T-helper 17 cell (primary cell): ENCODE results near the gene PKDREJ. TPM values are rescaled to one million over a fixed set of nuclear protein-coding genes. Genes with fewer than 3 reads are reported as not detected.

ENCODE experiments used
- ATAC-seq: fragments of 150-1000 bp; cut with Tn5 transposase; 2 replicates; pipeline ENCODE4 v1.10.0; 2021; ENCODE audit warnings: mild to moderate bottlenecking, moderate library complexity
- DNase-seq, 3 donors: peaks; one replicate each; pipeline versions ENCODE4 v3.0.0 to v3.0.0-alpha.2; 2020 to 2021
- H3K9me3 ChIP-seq: one replicate; pipeline ENCODE4 v1.7.0; 2013; ENCODE audit warnings: low read length, mild to moderate bottlenecking; ENCODE audit not compliant: control insufficient read depth, poor library complexity, severe bottlenecking
- H3K27ac Mint-ChIP-seq: one replicate; pipeline ENCODE4 v1.8.0; 2022; ENCODE audit warnings: mild to moderate bottlenecking, moderate library complexity, mixed read lengths
- H3K27me3 Mint-ChIP-seq: one replicate; pipeline ENCODE4 v1.8.0; 2022; ENCODE audit warnings: mixed read lengths
- H3K36me3 Mint-ChIP-seq: one replicate; pipeline ENCODE4 v1.8.0; 2022; ENCODE audit warnings: low read depth, mixed read lengths
- H3K4me1 Mint-ChIP-seq: one replicate; pipeline ENCODE4 v1.8.0; 2022; ENCODE audit warnings: mild to moderate bottlenecking, mixed read lengths
- H3K4me3 Mint-ChIP-seq: one replicate; pipeline ENCODE4 v1.8.0; 2022; ENCODE audit warnings: mild to moderate bottlenecking, moderate library complexity, mixed read lengths
- total RNA-seq, 4 donors: library from RNA in 2 of 4; stranded (reverse) in 2 of 4; gene quantifications; one replicate each; pipeline ENCODE4 v1.2.3 and lab custom pipeline; 2022 to 2026

PKDREJ gene
- total RNA-seq, 2 donors from 2014 or later, result not detected

- Mint-ChIP-seq H3K4me3 (no peak overlapping the region), H3K27ac (peak overlapping the region; percentile 51), H3K36me3 (peaks cover 2% of the 10 kb centered on the region), H3K27me3 (no peaks in the 10 kb centered on the region), H3K4me1 (peaks cover 2% of the 10 kb centered on the region)
- ATAC-seq (peak; percentile 23), DNase-seq (no peak)
- no peaks in the 10 kb centered on the region for H3K9me3 ChIP-seq
These were observed 18.0 kb upstream of the PKDREJ start for GRCh38 chr22:46280999-46281623.

GRCh38 chr22:46280063-46280817 is 17.1 kb upstream of the PKDREJ start:
- Mint-ChIP-seq H3K4me3 (no peak overlapping the region), H3K27me3 (no peaks in the 10 kb centered on the region), H3K4me1 (peaks cover 2% of the 10 kb centered on the region), H3K36me3 (peaks cover 8% of the 10 kb centered on the region), H3K27ac (peak overlapping the region; percentile 51)
- H3K9me3 ChIP-seq, result no peaks in the 10 kb centered on the region
- DNase-seq (no peak), ATAC-seq (no peak)

- Mint-ChIP-seq H3K27ac (no peak overlapping the region), H3K36me3 (peaks cover 8% of the 10 kb centered on the region), H3K27me3 (no peaks in the 10 kb centered on the region), H3K4me1 (peaks cover 2% of the 10 kb centered on the region), H3K4me3 (no peak overlapping the region)
- DNase-seq, result no peak
- no peak for ATAC-seq
- H3K9me3 ChIP-seq, result no peaks in the 10 kb centered on the region
These were observed 15.8 kb upstream of the PKDREJ start for GRCh38 chr22:46278656-46279645.

GRCh38 chr22:46276563-46276962 is 13.4 kb upstream of the PKDREJ start:
- ATAC-seq (no peak), DNase-seq (no peak)
- H3K4me1 Mint-ChIP-seq, result peaks cover 2% of the 10 kb centered on the region
- no peaks in the 10 kb centered on the region for H3K27me3 Mint-ChIP-seq
- H3K4me3 Mint-ChIP-seq, result no peak overlapping the region
- peaks cover 6% of the 10 kb centered on the region for H3K36me3 Mint-ChIP-seq
- H3K27ac Mint-ChIP-seq, result no peak overlapping the region
- no peaks in the 10 kb centered on the region for H3K9me3 ChIP-seq

DNA sequence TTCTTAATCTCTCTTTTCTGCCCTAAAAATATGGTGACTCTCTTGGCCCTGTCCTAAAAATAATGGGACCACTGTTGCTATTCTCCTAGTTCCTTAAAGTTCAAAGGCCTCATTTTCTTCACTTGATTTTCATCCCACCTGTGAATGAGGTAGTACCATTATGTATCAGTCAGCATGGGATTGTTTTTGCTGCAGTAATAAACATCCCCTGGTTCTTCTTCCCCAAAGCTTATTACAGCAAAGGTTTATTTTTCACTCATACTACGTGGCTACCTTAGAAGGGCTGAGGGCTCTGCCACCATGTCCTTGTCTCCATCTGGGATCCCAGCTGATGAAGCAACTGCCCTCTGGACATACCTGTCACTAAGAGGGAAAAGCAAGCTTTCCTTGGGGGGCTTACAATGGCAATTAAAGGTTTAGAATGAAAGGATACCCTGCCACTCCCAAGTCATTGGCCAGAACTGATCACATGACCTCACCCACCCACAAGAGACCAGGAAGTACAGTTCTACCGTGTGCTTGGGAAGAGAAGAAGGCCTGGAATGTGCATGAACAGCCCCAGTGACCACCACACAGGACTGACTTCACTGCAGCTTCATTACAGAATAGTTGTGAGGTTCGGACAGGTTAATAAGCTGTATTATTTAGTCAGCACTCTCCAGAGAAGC is 12.4 kb upstream of the PKDREJ start:
- ATAC-seq (no peak), DNase-seq (no peak)
- Mint-ChIP-seq H3K4me1 (peaks cover 4% of the 10 kb centered on the region), H3K27me3 (no peaks in the 10 kb centered on the region), H3K36me3 (peaks cover 6% of the 10 kb centered on the region), H3K27ac (no peak overlapping the region), H3K4me3 (no peak overlapping the region)
- no peaks in the 10 kb centered on the region for H3K9me3 ChIP-seq

DNA sequence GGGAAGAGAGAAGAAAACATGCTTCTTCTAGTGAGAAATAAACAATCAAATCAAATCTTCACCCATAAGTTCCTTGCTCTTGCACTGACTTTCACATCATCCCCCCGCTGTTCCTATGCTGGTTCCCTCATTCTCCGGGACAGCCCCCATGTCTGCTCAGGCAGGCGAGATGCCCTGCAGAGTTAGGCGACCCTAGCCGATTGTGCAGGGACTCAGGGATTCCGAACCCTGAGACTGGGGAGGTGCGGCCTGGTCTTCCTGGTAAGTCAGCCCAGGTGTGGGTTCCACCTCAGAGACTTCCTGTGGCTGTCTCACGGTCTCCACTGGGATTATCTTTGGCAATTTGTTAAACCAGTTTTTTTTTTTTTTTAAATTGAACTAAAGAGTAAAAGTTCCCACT is 11.2 kb upstream of the PKDREJ start:
- Mint-ChIP-seq H3K4me1 (peaks cover 6% of the 10 kb centered on the region), H3K36me3 (peaks cover 6% of the 10 kb centered on the region), H3K27ac (no peak overlapping the region), H3K27me3 (no peaks in the 10 kb centered on the region), H3K4me3 (no peak overlapping the region)
- DNase-seq (no peak), ATAC-seq (no peak)
- no peaks in the 10 kb centered on the region for H3K9me3 ChIP-seq

DNA sequence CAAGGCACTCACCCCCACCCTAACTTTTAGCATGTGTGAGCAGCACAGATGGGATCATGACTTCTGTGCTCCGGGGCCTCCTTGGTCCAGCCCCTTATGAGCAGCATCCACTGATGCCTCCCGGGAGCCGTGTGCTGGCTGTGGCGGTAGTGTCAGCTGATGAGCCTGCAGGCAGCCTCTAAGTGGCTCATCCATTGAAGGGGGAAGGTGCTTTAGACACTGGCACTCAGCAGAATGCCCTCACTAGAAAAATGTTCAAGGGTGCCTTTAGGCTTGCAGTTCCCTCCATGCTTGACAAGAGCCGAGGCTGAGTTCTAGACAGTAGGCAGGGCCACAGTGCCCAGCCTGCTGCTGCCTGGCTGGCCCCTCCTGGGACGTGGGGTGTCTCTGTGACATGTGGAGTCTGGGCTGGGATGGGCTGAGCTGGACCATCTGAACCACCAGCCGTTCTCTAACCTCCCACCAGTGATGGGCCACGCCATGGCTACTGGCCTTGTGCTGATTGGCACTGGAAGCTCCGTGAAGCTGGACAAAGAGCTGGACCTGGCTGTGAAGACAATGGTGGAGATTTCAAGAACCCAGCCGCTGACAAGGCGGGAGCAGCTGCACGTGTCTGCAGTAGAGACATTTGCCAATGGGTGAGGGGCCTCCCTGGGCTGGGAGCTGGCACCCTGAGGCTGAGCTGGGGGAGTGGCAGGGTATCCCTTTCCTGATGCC is 10.4 kb upstream of the PKDREJ start:
- Mint-ChIP-seq H3K27me3 (no peaks in the 10 kb centered on the region), H3K27ac (no peak overlapping the region), H3K4me1 (peaks cover 6% of the 10 kb centered on the region), H3K36me3 (peaks cover 6% of the 10 kb centered on the region), H3K4me3 (no peak overlapping the region)
- DNase-seq, result no peak
- no peak for ATAC-seq
- H3K9me3 ChIP-seq, result no peaks in the 10 kb centered on the region

GRCh38 chr22:46272762-46273431 is 9.8 kb upstream of the PKDREJ start:
- Mint-ChIP-seq H3K4me3 (no peak overlapping the region), H3K36me3 (peaks cover 6% of the 10 kb centered on the region), H3K27ac (no peak overlapping the region), H3K27me3 (no peaks in the 10 kb centered on the region), H3K4me1 (peaks cover 10% of the 10 kb centered on the region)
- no peaks in the 10 kb centered on the region for H3K9me3 ChIP-seq
- DNase-seq (no peak), ATAC-seq (no peak)

DNA sequence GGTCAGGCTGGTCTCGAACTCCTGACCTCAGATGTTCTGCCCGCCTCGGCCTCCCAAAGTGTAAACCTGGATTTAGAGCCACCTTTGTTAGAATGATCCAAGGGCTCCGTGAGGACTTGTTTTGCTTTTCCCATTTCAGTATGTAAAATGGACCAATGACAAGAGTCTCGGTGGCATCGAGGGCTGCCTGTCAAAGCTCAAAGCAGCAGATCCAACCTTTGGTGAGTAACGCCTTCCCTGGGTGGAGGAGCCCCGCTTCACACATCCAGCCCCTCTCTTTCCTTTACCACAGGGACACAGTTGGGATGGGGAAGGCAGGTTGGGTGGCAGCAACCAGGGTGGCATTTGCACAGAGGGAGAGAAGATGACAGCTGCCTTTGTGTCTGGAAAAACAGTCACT is 9.1 kb upstream of the PKDREJ start:
- ATAC-seq (no peak), DNase-seq (no peak)
- Mint-ChIP-seq H3K4me3 (no peak overlapping the region), H3K27ac (no peak overlapping the region), H3K27me3 (no peaks in the 10 kb centered on the region), H3K36me3 (peaks cover 6% of the 10 kb centered on the region), H3K4me1 (peaks cover 15% of the 10 kb centered on the region)
- H3K9me3 ChIP-seq, result no peaks in the 10 kb centered on the region

DNA sequence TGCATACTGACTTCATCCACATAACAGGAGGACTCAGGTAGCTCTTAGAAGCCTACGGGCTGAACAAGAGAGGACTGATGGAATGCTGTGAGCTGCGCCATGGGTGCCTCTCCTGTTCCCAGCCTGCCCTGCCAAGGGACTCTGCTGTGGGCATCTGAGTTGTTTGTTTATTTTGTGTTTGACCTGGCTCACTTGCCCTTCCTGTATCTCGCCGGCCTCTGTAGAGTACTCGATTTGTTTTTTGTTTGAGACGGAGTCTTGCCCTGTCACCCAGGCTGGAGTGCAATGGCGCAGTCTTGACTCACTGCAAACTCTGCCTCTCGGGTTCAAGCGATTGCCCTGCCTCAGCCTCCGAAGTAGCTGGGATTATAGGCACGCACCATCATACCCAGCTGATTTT is 6.4 kb upstream of the PKDREJ start:
- Mint-ChIP-seq H3K27ac (no peak overlapping the region), H3K27me3 (peaks cover 18% of the 10 kb centered on the region), H3K36me3 (no peaks in the 10 kb centered on the region), H3K4me1 (peaks cover 17% of the 10 kb centered on the region), H3K4me3 (no peak overlapping the region)
- H3K9me3 ChIP-seq, result no peaks in the 10 kb centered on the region
- no peak for DNase-seq
- ATAC-seq, result no peak

DNA sequence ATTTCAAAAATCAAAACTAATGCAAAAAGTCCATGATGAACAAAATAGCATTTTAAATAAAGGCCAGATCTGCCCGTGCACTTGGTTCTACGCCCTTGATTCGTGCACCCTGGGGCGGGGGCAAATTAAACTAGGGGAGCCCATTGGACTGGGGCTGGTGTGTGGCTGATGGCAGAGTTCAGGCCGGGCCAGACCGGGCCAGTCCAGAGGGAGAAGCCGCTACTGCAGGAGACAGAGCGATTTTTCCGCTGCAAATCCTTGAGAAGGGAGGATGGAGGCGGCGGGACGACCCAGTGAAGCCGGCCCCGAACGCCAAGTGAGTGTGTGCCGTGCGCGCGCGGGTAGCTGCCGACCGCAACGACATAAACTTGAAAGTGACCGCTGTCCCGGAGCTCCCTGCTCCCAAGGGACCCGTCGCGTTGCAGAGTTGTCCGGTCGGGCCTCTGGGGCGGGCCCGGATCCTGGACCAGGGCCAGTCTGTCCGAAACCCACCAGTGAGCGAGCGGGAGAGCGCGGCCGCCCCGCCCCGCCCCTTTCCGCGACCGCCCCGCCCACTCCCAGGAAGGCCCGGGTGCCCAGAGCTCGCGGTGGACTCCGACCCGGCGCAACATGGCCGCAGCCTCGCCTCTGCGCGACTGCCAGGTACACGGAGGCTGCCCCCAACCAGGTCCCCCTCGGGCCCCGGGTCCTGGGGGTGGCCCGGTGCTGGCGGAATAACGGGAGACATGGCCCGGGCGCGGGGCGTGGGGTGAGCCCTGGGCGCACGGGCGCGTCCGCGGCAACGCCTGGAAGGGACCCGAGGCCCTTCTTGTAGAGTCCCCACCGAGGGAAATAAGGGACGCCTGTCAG is 4.5 kb upstream of the PKDREJ start, which contains the start of gene TTC38:
TTC38 (plus strand) TSS at position 578 of the 849 bp plus-strand sequence; CDS start at position 610, 32 bp downstream.
- H3K4me3 Mint-ChIP-seq, result peak within 1 kb of the TSS; percentile 93
- H3K27me3 Mint-ChIP-seq, result peaks cover 31% of the 10 kb centered on the region
- H3K36me3 Mint-ChIP-seq, result peaks cover 2% of the 10 kb centered on the region
- H3K9me3 ChIP-seq, result no peaks in the 10 kb centered on the region
- peak within 1 kb of the TSS; percentile 68 for H3K27ac Mint-ChIP-seq
- peaks cover 17% of the 10 kb centered on the region for H3K4me1 Mint-ChIP-seq
- peak in 2 of 3 donors; percentile 47 to 52 for DNase-seq
- ATAC-seq, result peak; percentile 89
